A673 (cell line): Measurements from ENCODE around the gene PRPSAP2. TPM values are rescaled to one million over a fixed set of nuclear protein-coding genes. Genes with fewer than 3 reads are reported as not detected.

Source experiments
- BruUV-seq: library from RNA; stranded (reverse); fragments of 400-500 nt; replicated peaks from 2 replicates; lab custom pipeline; 2021; lab: Mats Ljungman, UMichigan
- CTCF ChIA-PET: fragments of 300-600 bp; sonication (Branson Sonifier 250); formaldehyde crosslinking; loops from one replicate; lab custom pipeline; 2022; ENCODE audit warnings: antibody characterized with exemption; lab: Charles Lee
- POLR2A ChIA-PET: fragments of 300-600 bp; sonication (Branson Sonifier 250); formaldehyde crosslinking; loops from one replicate; lab custom pipeline; 2022; ENCODE audit warnings: antibody characterized with exemption; ENCODE audit not compliant: low non-redundant PET; lab: Charles Lee
- DNase-seq: peaks from one replicate; pipeline ENCODE4 v3.0.0-alpha.2; 2015; ENCODE audit warnings: low spot score
- H3K27ac ChIP-seq: fragments of 200-600 bp; sonication (generic); 2 replicates; pipeline ENCODE4 v1.5.1; 2016; ENCODE audit warnings: mixed run types, low read depth, mild to moderate bottlenecking, mixed read lengths, antibody characterized with exemption, low read length; ENCODE audit not compliant: poor library complexity, severe bottlenecking
- H3K27me3 ChIP-seq: fragments of 200-600 bp; sonication (generic); replicated peaks from 2 replicates; pipeline ENCODE4 v1.6.1; 2017; ENCODE audit warnings: mixed run types, low read depth, mild to moderate bottlenecking, mixed read lengths, antibody characterized with exemption, low read length; ENCODE audit not compliant: insufficient read depth, poor library complexity
- H3K36me3 ChIP-seq: fragments of 200-600 bp; sonication (generic); 2 replicates; pipeline ENCODE4 v1.6.1; 2016; ENCODE audit warnings: mixed run types, mild to moderate bottlenecking, mixed read lengths, antibody characterized with exemption, low read length; ENCODE audit not compliant: insufficient read depth, poor library complexity, severe bottlenecking
- H3K4me1 ChIP-seq: fragments of 200-600 bp; sonication (generic); 2 replicates; pipeline ENCODE4 v1.6.1; 2017; ENCODE audit warnings: mixed run types, mild to moderate bottlenecking, mixed read lengths, antibody characterized with exemption, low read length; ENCODE audit not compliant: insufficient read depth, poor library complexity, severe bottlenecking
- H3K4me3 ChIP-seq: fragments of 200-600 bp; sonication (generic); 2 replicates; pipeline ENCODE4 v1.5.1; 2016; ENCODE audit warnings: low read depth, mixed run types, mild to moderate bottlenecking, mixed read lengths, low read length; ENCODE audit not compliant: poor library complexity, severe bottlenecking
- H3K9me3 ChIP-seq: fragments of 200-600 bp; sonication (generic); 2 replicates; pipeline ENCODE4 v1.6.1; 2016; ENCODE audit warnings: mixed run types, low read depth, mild to moderate bottlenecking, mixed read lengths, antibody characterized with exemption, low read length; ENCODE audit not compliant: poor library complexity, severe bottlenecking
- CTCF ChIP-seq: fragments of 300-800, 200-600 bp; sonication (generic); conservative IDR thresholded peaks from 2 replicates; pipeline ENCODE4 v1.5.1; 2017; ENCODE audit warnings: low read depth, mild to moderate bottlenecking, antibody characterized with exemption, low read length, moderate library complexity, mixed read lengths
- EZH2 ChIP-seq: fragments of 200-600 bp; sonication (generic); IDR thresholded peaks from 2 replicates; pipeline ENCODE4 v1.6.1; 2017; ENCODE audit warnings: borderline replicate concordance, low read depth, mild to moderate bottlenecking, mixed read lengths, antibody characterized with exemption, low read length; ENCODE audit not compliant: poor library complexity, severe bottlenecking
- intact Hi-C: fragments of 100-400 bp; cut with micrococcal nuclease; formaldehyde crosslinking; loops from one replicate; pipeline ENCODE4 v1.10.0; 2022; ENCODE audit not compliant: unreplicated experiment
- total RNA-seq: library from RNA; stranded (reverse); gene quantifications from 2 replicates; pipeline ENCODE4 v1.2.3, GENCODE V29; 2021

The PRPSAP2 gene
- total RNA-seq, 1 experiment from 2014 or later = 72.1 TPM

GRCh38 chr17:18978050-18978449 is 120.1 kb downstream of the PRPSAP2 start:
- H3K4me1 ChIP-seq = no peaks in the 10 kb centered on the region
- no peaks in the 10 kb centered on the region for H3K9me3 ChIP-seq
- H3K4me3 ChIP-seq = no peak overlapping the region
- H3K27me3 ChIP-seq = no peaks in the 10 kb centered on the region
- no peak overlapping the region for H3K27ac ChIP-seq
- intact Hi-C loops = no loop called here
- BruUV-seq = no TSS peak
- DNase-seq = no peak
- ChIA-PET POLR2A (no interaction called here), CTCF (interaction anchor here (0.5 kb wide), 1 partner anchor 23 kb away, joined by 3 read pairs; no protein-coding TSS in a partner anchor)
- TF ChIP-seq EZH2 (no peak), CTCF (no peak)
- no peaks in the 10 kb centered on the region for H3K36me3 ChIP-seq

GRCh38 chr17:18978655-18979054 is 120.7 kb downstream of the PRPSAP2 start:
- Histone ChIP-seq H3K27ac (no peak overlapping the region), H3K36me3 (no peaks in the 10 kb centered on the region), H3K4me1 (no peaks in the 10 kb centered on the region), H3K4me3 (no peak overlapping the region), H3K27me3 (no peaks in the 10 kb centered on the region), H3K9me3 (no peaks in the 10 kb centered on the region)
- POLR2A ChIA-PET = no interaction called here
- TF ChIP-seq EZH2 (no peak), CTCF (no peak)
- BruUV-seq = no TSS peak
- intact Hi-C loops = no loop called here
- DNase-seq = no peak
- CTCF ChIA-PET = no interaction called here

Other genes starting within 250 kb of the PRPSAP2 start
- gene TBC1D28, start 213.7 kb upstream of the PRPSAP2 start, total RNA-seq = not detected in 2 replicates
- 10.3 and 11.1 TPM in 2 replicates for gene FOXO3B, start 175.8 kb upstream of the PRPSAP2 start, total RNA-seq
- gene FBXW10, start 114.1 kb upstream of the PRPSAP2 start, total RNA-seq = 0.17 TPM in 1 of 2 replicates, not detected in the other
- gene TVP23B, start 76.9 kb upstream of the PRPSAP2 start, total RNA-seq = 26.5 and 31.6 TPM in 2 replicates
- gene SLC5A10, start 94.0 kb downstream of the PRPSAP2 start, total RNA-seq = not detected in 2 replicates
- 9.6 and 12.4 TPM in 2 replicates for gene FAM83G, start 146.6 kb downstream of the PRPSAP2 start, total RNA-seq
- 0.26 TPM in 1 of 2 replicates, not detected in the other for gene GRAP, start 188.8 kb downstream of the PRPSAP2 start, total RNA-seq